ENCODE measurements around the gene ZNF687. TPM values are rescaled to one million over a fixed set of nuclear protein-coding genes. Genes with fewer than 3 reads are reported as not detected.

ZNF687 gene
- total RNA-seq, 1 experiment from 2014 or later: 27.3 TPM

DNA sequence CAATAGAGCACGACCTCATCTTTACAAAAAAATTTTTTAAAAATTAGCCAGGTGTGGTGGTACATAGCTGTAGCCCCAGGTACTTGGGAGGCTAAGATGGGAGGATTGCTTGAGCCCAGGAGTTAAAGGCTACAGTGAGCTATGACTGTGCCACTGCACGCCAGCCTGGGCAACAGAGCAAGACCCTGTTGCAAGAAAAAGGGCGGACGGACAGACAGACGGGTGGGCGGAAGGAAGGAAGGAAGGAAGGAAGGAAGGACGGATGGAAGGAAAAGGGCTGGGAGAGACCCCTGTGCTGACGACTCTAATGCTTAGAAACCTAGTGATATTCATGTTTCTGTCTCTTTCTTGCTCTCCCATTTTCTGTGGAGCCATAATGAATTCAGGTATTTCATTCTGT is 30.7 kb downstream of the ZNF687 start:
- DNase-seq (ENCODE audit: low read depth): no peak

DNA sequence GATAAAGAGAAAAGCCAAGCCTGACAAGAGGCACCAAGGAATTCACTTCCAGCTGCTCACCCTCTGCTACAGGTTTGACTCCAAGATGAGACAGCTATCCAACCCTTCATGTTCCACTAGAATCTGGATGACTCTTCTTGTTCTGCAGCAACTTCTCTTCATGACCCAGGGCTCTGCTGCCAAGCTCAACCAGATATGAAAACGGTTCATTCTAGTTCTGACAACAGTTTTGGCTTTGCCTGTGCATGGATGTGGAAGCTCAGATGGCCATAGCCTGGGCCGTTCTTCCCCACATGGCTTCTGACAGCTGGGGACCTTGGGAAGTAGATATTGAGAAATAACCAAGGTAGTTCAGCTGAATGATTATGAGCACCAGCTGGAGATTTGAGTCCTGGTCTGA is 31.4 kb downstream of the ZNF687 start:
- no peak for DNase-seq (ENCODE audit: low read depth)

DNA sequence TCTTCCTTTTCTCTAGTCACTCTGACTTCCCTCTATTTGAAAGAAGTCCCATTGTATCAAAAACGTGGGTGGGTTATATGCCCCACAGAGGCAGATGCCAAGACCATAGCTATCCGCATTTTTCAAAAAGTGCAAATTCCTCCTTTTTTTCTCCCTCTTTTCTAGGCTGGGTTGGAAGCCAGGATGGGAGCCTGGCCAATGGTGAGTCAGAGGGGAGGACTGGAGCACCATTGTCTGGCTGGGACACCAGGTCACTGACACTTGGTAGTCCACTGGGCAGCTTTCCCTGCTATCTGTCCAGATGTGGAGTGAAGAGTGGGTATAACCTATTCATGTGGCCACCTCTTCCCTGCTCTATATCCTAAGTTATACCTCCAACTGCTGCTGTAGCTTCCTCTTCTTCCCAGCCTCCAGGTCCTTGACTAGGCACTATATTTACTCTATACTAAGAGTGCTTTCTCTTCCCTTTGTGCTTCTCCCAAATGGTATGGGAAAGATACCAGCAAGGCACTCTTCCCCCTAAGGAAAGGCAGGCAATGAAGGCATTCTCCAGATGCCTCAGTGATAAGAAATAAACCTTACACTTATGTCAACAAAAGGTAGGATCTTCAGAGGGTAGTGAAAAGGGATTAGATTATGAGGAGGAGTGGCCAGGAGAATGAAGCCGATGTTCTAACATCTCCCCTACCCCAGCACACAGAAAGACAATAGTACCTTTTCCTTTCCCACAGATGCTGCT is 32.2 kb downstream of the ZNF687 start:
- DNase-seq (ENCODE audit: low read depth): peak; percentile 87

DNA sequence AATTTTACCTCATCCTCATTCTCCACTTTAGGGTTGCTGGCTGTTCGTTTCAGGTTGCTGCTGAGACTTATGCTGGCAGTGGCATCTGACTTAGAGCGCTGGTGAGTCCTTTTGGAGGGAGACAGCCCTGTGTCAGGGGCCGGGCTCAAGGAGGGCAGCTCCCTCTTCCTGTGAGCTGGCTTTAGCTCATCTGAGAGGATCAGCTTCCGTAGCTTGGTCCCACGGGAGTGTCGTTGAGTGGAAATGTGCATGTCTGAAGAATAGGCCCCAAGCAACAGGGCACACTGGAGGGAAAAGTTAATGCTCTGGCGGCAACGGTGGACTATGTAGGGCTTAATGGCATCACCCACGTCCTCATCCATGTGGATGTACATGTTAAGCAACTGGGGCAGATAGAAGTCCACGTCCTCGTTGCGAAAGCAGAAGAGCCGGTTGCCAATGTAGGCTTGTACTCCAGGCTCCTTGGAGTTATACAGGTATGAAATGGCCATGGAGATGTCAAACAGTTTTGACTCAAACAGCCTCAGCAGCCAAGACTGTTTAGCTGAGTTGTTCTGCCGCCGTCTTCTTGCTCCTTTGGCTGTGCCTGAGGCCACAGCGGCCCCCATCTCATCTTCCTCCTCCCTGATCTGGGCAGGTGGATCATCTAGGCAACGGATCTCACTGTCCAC is 33.6 kb downstream of the ZNF687 start:
- DNase-seq (ENCODE audit: low read depth): no peak

DNA sequence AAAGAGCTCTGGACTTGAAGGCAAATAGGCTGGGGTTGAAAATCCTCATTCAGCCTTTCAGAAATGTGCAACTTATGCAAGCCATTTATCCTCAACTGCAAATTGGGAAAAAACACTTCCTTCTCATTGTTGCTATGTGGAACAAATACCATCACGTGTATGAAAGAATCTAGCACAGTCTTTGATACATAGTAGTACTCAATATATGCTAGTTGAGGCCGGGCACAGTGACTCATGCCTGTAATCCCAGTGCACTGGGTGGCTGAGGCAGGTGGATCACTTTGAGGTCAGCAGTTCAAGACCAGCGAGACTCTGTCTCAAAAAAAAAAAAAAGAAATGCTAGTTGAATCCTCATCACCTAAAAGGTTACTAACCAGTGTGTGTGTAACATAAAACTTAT is 36.9 kb downstream of the ZNF687 start:
- no peak for DNase-seq (ENCODE audit: low read depth)

DNA sequence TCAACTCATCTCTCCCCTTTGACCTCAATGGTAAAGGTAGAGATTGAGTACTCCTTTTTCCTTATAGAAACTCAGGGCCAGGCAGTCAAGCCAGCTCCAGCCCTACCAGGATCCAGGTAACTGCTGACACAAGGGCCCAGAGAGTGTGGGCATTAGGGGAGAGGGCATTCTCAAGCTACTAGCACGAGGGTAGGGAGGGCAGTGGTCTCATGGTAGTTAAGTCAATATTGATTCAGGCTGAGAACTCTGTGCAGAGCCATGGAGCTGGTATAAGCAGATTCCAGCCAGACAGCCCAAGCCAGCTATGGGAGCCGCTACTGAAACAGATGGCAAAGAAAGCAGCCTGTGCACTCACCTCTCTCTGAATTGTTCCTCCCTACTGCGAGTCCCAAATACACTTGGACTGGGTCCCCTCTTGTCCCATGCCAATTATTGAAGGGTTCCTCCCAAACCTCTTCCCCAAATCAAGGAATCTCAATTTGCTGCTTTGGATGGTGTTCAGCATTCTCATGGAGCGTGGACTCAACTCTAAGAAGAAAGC is 42.4 kb downstream of the ZNF687 start:
- no peak for DNase-seq (ENCODE audit: low read depth)

DNA sequence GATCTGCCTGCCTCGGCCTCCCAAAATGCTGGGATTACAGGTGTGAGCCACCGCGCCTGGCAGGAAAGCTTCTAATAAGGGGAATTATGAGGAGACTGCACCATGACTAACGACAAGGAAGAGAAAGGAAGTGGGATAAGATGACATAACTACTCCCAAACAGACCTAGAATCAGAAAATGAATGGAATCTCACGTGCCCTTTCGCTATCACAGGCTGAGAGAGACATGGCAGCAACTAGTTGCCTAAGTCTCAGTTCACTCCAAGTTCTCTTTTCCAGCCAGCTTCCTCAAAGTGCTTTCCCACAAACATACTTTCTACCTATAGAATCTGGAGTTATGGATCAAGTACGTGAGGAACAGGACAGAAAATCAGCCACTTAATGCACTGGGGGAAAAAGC is 43.1 kb downstream of the ZNF687 start:
- peak; percentile 63 for DNase-seq (ENCODE audit: low read depth)

DNA sequence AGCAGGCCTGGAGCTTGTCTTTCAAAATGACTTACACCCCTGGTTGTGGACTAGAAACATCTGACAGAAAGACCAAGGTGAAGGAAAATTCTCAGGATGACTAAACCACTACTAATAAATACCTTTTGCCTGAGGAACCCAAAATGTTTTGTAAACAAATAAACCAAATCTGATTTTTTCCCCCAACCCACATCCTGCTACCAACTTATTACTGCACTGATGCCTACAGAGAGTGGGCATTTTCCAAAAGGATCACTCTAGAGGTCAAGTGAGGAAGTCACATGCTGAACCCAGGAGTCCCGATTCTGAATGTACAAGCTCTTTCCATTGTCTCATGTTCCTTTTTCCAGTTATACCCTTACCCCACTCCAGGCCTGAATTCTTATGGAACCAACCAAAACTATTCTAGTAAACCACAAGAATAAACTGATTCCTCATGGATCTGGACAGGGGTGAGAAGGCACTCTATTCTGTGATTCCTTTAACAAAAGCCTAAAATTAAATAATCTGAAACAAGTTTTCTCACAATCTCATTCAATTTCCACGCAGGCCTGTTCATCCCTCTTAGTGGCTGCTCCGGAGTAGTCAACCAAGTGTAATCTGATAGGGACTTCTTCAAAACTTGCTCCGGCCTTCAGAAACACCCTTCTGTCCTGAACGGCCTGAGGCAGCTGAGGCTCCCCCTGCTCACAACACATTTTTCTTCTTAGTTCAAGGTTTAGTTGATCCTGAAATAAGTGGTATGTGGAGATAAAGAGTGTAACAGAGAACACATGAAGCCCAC is 43.7 kb downstream of the ZNF687 start:
- DNase-seq (ENCODE audit: low read depth): peak; percentile 92

DNA sequence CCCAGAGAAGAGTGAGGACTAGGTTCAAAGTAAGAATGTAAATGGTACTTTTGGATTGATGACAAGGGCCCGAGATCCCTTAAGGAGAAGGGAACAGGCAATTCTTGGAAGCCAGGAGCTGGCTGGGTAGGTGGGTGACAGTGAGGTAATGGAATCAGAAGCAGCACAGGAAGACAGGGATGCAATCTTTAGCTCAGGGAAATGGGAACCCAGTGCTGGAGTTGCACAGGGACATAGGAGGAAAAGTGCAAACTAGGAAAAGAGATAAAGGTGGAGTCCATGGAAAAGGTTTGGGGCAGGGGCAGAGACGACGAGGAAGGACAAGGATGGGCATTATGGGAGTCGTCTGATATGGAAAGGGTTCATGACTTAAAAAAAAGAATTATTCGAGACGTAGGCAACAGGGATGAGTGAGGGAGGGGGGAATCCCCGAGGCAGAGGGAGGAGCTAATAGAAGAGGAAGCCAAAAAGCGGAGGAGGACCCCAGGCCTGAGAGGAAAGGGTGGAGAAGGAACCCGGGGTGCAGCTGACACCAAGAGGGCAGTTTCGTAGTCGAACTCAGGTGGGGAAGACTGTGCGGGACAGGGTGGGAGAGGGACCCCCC is 44.6 kb downstream of the ZNF687 start:
- DNase-seq (ENCODE audit: low read depth): peak; percentile 69

DNA sequence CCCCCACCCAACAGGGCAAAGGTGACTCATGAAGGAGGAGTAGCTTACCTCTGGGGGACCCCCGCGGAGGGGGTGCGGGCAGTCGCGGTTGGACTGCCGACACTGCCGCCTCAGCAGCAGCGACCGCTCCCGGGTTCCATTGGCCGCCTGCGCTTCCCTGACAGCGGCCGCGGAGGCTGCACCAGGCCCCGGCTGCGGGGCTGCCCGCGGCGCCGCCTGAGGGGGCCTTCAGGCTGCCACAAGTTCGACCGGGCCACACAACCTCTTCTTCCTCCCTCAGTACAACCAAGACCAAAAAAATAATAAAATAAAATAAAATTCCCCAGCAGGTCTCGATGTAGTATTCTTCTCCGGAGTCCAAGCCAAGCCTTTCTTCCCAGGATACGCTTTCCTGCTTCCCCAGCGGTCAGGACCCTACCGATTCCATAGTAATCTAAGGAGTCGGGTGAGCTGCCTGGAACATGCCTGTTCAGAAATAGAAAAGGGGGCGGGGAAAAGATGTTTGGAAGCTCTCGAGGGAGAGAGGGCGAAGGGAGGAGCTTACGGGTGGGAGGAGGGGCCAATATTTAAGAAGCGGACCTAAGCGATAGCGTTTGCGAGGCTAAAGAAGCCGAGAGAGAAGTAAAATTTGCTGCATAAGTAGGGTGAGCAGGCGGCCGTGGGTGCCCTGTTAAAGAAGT is 45.3 kb downstream of the ZNF687 start, which contains the start of gene PI4KB:
TSS of gene PI4KB (minus strand) at position 194 of the 680 bp plus-strand sequence. CDS start 10,935 bp downstream, outside the sequence.
- DNase-seq (ENCODE audit: low read depth): peak; percentile 98

DNA sequence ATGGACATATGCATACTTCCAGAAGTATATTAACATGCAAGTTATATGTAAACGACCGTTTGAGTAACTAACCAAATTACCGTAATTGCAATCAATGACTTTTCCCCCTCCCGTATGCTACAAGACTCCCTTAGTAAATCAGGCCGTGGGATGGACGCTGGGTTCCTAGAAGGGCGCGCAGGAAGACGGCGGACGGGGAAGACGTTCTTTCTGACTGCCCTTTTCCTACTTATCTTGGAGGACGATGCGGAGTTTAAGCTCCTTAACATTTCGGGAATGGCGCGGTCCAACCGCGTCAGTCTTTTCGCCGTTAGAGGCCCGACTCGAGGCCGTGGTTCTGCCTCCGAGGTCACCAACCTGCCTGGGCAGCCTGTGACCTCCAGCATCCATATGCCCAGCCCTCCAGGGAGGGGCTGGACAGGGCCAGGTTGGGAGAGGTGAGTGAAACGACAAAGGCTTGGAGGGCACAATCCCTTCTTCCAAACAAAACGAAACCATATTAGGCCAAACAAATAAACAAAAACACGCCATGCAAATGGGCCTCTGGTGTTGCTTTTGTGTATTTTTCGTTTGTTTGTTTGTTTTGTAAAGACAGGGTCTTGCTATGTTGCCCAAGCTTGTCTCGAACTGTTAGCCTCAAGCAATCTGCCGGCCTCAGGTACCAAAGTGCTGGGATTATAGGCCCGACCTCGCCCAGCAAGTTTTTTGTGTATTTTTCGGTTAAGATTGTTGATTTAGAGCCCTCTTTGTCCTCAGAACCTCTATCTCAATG is 46.0 kb downstream of the ZNF687 start:
- DNase-seq (ENCODE audit: low read depth): no peak

DNA sequence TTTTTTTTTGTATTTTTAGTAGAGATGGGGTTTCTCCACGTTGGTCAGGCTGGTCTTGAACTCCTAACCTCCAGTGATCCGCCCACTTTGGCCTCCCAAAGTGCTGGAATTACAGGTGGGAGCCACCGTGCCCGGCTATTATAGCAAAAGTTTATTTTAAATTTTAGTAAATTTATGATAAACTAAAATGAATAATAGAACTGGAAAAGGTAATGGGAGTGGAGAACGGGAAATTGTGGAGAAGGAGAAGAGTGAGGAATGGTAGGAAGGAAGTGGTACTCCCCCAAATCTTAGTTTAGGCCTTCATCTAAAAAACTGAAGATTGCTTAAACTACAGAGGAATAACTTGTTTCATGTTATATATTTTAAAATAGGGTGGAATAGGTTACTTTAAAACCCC is 52.7 kb downstream of the ZNF687 start:
- no peak for DNase-seq (ENCODE audit: low read depth)

DNA sequence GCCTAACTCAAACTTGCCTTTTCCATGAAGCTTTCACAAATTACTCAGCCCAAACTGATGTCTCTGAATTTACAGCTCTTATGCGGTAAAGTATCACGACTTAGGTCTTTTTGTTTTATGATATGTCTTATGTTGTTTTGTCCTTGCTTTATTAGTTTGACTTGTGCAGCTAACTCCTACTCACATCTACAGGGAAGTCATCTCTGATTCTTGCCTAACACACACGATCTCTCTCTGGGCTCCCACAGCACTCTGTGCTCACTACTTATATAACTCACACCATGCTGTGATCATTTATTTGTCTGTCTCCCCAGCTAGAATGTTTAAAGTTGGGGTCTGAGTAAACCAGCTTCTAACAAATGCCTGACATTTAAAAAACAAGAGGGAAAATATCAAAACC is 54.5 kb downstream of the ZNF687 start:
- DNase-seq (ENCODE audit: low read depth): no peak

DNA sequence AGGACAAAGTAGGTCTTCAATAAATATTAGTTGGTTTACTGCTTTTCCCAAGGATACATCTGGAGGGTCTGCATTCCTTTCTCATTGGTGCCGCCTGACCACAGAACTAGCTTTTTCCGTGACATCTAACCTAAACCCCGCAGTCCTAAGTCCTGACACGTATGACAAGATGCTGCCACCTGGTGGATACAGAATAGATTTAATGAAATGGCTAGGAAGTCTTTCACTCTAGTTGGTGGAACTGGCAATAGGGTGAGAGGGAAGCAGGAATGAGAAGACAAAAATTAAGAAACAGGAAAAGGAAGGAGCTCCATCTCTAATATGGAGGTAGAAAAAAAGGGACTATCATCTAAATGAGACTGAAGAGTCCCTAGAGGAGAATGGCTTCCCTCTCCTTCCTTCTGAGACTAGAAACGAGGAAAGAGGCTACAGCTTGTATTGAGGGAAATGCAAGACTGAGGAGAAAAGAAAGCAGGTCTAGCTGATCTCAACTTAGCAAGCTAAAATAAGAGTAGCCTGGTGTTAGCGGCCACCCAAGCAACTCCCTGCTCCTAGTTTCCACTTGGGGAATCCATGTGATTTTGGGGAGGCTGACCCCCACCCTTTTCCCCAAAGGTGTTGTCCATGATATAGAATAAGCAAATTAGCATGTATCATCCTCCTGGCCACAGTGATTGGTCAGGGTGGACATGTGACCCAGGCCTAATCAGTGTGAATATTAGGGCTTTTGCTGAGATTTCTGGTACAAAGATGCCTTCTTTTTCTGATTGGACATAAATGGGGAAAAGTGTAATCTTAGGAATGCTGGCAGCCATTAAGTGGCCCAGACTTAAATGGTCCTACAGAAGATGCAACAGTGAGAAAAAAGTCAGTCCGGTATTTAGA is 59.0 kb downstream of the ZNF687 start:
- DNase-seq (ENCODE audit: low read depth): peak; percentile 88

Other genes with a start within 250 kb of the ZNF687 start
- 0.10 and 0.17 TPM in 2 replicates for gene BNIPL, start 245.7 kb upstream of the ZNF687 start, total RNA-seq (2014; rRNA removed; shearing (Covaris generic))
- 2.3 and 3.6 TPM in 2 replicates for gene C1orf56, start 234.5 kb upstream of the ZNF687 start, total RNA-seq (2014; rRNA removed; shearing (Covaris generic))
- 56.2 and 65.4 TPM in 2 replicates for gene CDC42SE1, start 222.7 kb upstream of the ZNF687 start, total RNA-seq (2014; rRNA removed; shearing (Covaris generic))
- gene MLLT11, start 221.9 kb upstream of the ZNF687 start, total RNA-seq (2014; rRNA removed; shearing (Covaris generic)): 43.2 and 46.5 TPM in 2 replicates
- 6.2 and 11.4 TPM in 2 replicates for gene GABPB2, start 211.5 kb upstream of the ZNF687 start, total RNA-seq (2014; rRNA removed; shearing (Covaris generic))
- gene SEMA6C, start 135.7 kb upstream of the ZNF687 start, total RNA-seq (2014; rRNA removed; shearing (Covaris generic)): 0.12 and 0.79 TPM in 2 replicates
- gene TNFAIP8L2, start 125.7 kb upstream of the ZNF687 start, total RNA-seq (2014; rRNA removed; shearing (Covaris generic)): not detected in 2 replicates
- gene LYSMD1, start 116.4 kb upstream of the ZNF687 start, total RNA-seq (2014; rRNA removed; shearing (Covaris generic)): 7.6 and 9.7 TPM in 2 replicates
- gene SCNM1, start 116.2 kb upstream of the ZNF687 start, total RNA-seq (2014; rRNA removed; shearing (Covaris generic)): 82.1 and 92.2 TPM in 2 replicates
- gene TMOD4, start 106.3 kb upstream of the ZNF687 start, total RNA-seq (2014; rRNA removed; shearing (Covaris generic)): not detected in 2 replicates
- 76.6 and 84.3 TPM in 2 replicates for gene VPS72, start 92.1 kb upstream of the ZNF687 start, total RNA-seq (2014; rRNA removed; shearing (Covaris generic))
- 78.6 and 82.6 TPM in 2 replicates for gene PIP5K1A, start 83.7 kb upstream of the ZNF687 start, total RNA-seq (2014; rRNA removed; shearing (Covaris generic))
- gene PSMD4, start 27.6 kb upstream of the ZNF687 start, total RNA-seq (2014; rRNA removed; shearing (Covaris generic)): 285 and 291 TPM in 2 replicates
- 40.7 and 52.2 TPM in 2 replicates for gene PI4KB, start 45.1 kb downstream of the ZNF687 start, total RNA-seq (2014; rRNA removed; shearing (Covaris generic))
- 57.6 and 67.2 TPM in 2 replicates for gene RFX5, start 65.0 kb downstream of the ZNF687 start, total RNA-seq (2014; rRNA removed; shearing (Covaris generic))
- 2.6 and 4.5 TPM in 2 replicates for gene SELENBP1, start 90.4 kb downstream of the ZNF687 start, total RNA-seq (2014; rRNA removed; shearing (Covaris generic))
- 503 and 619 TPM in 2 replicates for gene PSMB4, start 117.3 kb downstream of the ZNF687 start, total RNA-seq (2014; rRNA removed; shearing (Covaris generic))
- gene POGZ, start 177.2 kb downstream of the ZNF687 start, total RNA-seq (2014; rRNA removed; shearing (Covaris generic)): 14.2 and 21.6 TPM in 2 replicates
- 0.52 and 1.5 TPM in 2 replicates for gene CGN, start 229.1 kb downstream of the ZNF687 start, total RNA-seq (2014; rRNA removed; shearing (Covaris generic))